Cardiac muscle cell (in vitro differentiated cells and primary cell): ENCODE measurements around the gene ACE. TPM values are rescaled to one million over a fixed set of nuclear protein-coding genes. Genes with fewer than 3 reads are reported as not detected.

Experiments
- DNase-seq, 2 donors: peaks; one replicate each; pipeline versions ENCODE4 v3.0.0 to v3.0.0-alpha.2; 2010 to 2017; ENCODE audit warnings: low read depth in 1 of 2, low spot score in 1 of 2
- H3K27ac ChIP-seq: fragments of 200-600 bp; sonication (generic); 2 replicates; pipeline ENCODE4 v1.5.1; 2016
- H3K27me3 ChIP-seq: fragments of 200-600 bp; sonication (generic); 2 replicates; pipeline ENCODE4 v1.6.0; 2016; ENCODE audit warnings: control low read depth
- H3K36me3 ChIP-seq: fragments of 200-600 bp; sonication (generic); 2 replicates; pipeline ENCODE4 v1.5.1; 2016; ENCODE audit warnings: control low read depth
- H3K4me1 ChIP-seq: fragments of 200-600 bp; sonication (generic); 2 replicates; pipeline ENCODE4 v1.8.1; 2017; ENCODE audit warnings: low read depth, mild to moderate bottlenecking, mixed run types
- H3K4me3 ChIP-seq: fragments of 200-600 bp; sonication (generic); 2 replicates; pipeline ENCODE4 v1.5.1; 2016; ENCODE audit warnings: mild to moderate bottlenecking
- H3K9me3 ChIP-seq: fragments of 200-600 bp; sonication (generic); 2 replicates; pipeline ENCODE4 v1.5.1; 2017; ENCODE audit warnings: low read depth, mild to moderate bottlenecking, control low read depth
- polyA plus RNA-seq: library from polyadenylated mRNA; unstranded; fragments of >200 nt; fragmentation: Nextera tagmentation; extraction: Ambion mirVana; gene quantifications from 2 replicates; pipeline ENCODE4 v1.2.1, GENCODE V29; 2016
- total RNA-seq: library from RNA; depleted of rRNA; stranded (reverse); fragments of >200 nt; gene quantifications from 2 replicates; pipeline ENCODE4 v1.2.3, GENCODE V29; 2016
- TF ChIP-seq, protein P1 (sequence below): IDR thresholded peaks from 2 replicates; pipeline ENCODE4 v1.5.1; 2012; ENCODE audit warnings: low read depth, mild to moderate bottlenecking, low read length

The ACE gene
- total and polyA plus RNA-seq, 2 experiments from 2014 or later: 1.8 to 3.2 TPM

DNA sequence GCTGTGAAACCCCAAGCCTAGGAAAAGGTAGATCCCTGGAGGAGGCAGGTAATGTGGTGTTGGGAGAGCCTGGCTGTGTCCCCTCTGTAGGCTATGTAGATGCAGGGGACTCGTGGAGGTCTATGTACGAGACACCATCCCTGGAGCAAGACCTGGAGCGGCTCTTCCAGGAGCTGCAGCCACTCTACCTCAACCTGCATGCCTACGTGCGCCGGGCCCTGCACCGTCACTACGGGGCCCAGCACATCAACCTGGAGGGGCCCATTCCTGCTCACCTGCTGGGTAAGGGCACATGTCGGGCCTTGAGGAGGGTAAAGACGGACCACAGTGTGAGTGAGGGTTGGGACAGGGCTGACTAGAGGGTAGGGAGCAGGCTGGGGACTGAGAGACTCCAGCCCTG is 12.0 kb downstream of the ACE start:
- DNase-seq: no peak
- TF ChIP-seq, protein P1, sequence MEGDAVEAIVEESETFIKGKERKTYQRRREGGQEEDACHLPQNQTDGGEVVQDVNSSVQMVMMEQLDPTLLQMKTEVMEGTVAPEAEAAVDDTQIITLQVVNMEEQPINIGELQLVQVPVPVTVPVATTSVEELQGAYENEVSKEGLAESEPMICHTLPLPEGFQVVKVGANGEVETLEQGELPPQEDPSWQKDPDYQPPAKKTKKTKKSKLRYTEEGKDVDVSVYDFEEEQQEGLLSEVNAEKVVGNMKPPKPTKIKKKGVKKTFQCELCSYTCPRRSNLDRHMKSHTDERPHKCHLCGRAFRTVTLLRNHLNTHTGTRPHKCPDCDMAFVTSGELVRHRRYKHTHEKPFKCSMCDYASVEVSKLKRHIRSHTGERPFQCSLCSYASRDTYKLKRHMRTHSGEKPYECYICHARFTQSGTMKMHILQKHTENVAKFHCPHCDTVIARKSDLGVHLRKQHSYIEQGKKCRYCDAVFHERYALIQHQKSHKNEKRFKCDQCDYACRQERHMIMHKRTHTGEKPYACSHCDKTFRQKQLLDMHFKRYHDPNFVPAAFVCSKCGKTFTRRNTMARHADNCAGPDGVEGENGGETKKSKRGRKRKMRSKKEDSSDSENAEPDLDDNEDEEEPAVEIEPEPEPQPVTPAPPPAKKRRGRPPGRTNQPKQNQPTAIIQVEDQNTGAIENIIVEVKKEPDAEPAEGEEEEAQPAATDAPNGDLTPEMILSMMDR: no peak
- no peak overlapping the region for H3K4me3 ChIP-seq
- no peaks in the 10 kb centered on the region for H3K36me3 ChIP-seq
- no peaks in the 10 kb centered on the region for H3K9me3 ChIP-seq
- no peaks in the 10 kb centered on the region for H3K27me3 ChIP-seq
- peaks cover 6% of the 10 kb centered on the region for H3K4me1 ChIP-seq
- H3K27ac ChIP-seq: no peak overlapping the region

DNA sequence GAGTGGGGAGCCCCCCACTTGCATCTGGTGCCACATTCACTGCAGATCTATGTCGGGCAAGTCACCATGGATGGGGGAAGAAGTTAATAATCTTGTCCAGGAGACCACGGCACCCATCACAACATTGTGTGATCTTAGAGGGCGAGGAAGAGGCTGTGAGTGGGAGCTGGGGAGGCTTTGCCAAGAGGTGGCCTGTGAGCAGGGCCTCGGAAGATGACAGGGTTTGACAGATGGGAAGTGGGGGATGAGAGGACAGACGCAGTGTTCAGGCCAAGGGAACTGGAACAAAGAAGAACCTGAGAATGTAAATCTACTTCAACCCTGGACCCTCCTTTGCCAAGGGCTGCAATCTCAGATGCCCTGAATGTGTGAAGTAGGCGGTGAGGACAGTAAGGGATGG is 12.4 kb downstream of the ACE start:
- Histone ChIP-seq H3K4me1 (peaks cover 6% of the 10 kb centered on the region), H3K27ac (no peak overlapping the region), H3K27me3 (no peaks in the 10 kb centered on the region), H3K36me3 (no peaks in the 10 kb centered on the region), H3K4me3 (no peak overlapping the region), H3K9me3 (no peaks in the 10 kb centered on the region)
- DNase-seq: no peak
- TF ChIP-seq, protein P1: no peak

DNA sequence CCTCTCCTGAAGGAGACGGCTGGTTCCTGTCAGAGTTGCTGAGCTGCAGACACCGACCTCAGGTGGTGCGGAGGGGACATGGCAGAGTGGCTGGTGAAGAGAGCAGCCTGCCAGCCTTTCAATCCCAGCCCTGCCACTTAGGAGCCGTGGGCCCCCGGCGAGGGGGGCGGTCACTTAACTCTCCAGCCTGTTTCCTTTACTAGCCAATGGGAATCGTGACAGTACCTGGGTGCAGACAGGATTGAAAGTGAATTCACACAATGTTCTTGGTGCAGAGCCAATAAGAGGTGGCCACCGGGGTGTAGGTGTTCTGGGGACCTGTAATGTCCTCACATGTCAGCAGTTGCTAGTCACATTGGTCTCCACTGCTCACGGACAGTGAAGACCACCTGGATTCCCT is 13.5 kb downstream of the ACE start:
- H3K9me3 ChIP-seq: no peaks in the 10 kb centered on the region
- no peaks in the 10 kb centered on the region for H3K27me3 ChIP-seq
- peak in 1 of 2 donors; percentile 56 for DNase-seq
- no peak overlapping the region for H3K4me3 ChIP-seq
- H3K36me3 ChIP-seq: no peaks in the 10 kb centered on the region
- no peak overlapping the region for H3K27ac ChIP-seq
- TF ChIP-seq, protein P1: no peak
- H3K4me1 ChIP-seq: peaks cover 6% of the 10 kb centered on the region

DNA sequence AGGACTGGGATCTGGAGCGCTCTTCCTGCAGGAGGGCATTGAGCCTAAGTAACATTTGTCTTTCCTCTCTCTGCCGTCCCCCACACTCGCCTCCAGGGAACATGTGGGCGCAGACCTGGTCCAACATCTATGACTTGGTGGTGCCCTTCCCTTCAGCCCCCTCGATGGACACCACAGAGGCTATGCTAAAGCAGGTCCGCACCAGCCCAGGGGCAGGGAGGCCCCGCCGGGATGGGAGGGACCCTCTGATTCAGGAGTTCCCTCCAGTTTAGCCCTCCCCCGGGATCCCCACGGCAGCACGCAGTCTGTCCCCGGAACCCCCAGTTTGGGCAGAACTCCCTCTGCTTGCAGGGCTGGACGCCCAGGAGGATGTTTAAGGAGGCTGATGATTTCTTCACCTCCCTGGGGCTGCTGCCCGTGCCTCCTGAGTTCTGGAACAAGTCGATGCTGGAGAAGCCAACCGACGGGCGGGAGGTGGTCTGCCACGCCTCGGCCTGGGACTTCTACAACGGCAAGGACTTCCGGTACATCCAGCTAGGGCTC is 14.1 kb downstream of the ACE start:
- Histone ChIP-seq H3K4me3 (no peak overlapping the region), H3K36me3 (no peaks in the 10 kb centered on the region), H3K9me3 (no peaks in the 10 kb centered on the region), H3K4me1 (peaks cover 6% of the 10 kb centered on the region), H3K27me3 (no peaks in the 10 kb centered on the region), H3K27ac (no peak overlapping the region)
- TF ChIP-seq, protein P1: no peak
- no peak for DNase-seq

DNA sequence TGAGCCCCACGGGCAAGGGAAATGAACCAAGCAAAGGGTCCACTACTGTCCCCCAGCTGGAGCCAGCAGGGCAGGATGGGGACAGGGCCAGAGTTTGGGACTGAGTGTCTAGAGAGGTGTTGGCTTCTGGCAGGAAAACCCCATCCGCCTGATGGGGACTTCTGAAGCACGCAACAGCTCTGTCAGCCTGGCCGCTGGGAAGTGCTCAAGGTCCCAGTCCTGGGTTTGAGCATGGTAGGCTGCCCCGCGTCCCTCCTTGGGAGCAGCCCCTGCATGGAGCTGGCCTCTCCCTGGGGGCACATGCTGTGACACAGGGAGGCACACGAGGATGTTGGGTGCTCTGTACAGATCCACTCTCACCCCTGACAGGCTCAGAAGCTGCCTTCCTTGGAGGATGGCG is 14.6 kb downstream of the ACE start:
- Histone ChIP-seq H3K4me1 (peaks cover 6% of the 10 kb centered on the region), H3K27ac (no peak overlapping the region), H3K36me3 (no peaks in the 10 kb centered on the region), H3K27me3 (no peaks in the 10 kb centered on the region), H3K4me3 (no peak overlapping the region), H3K9me3 (no peaks in the 10 kb centered on the region)
- TF ChIP-seq, protein P1: no peak
- no peak for DNase-seq
